Smooth muscle cell (in vitro differentiated cells): Measurements from ENCODE around the gene PTPRH. TPM values are rescaled to one million over a fixed set of nuclear protein-coding genes. Genes with fewer than 3 reads are reported as not detected.

Experiments
- DNase-seq: peaks from one replicate; lab custom pipeline; 2025; ENCODE audit not compliant: unreplicated experiment; lab: John Stamatoyannopoulos, UW
- H2AFZ ChIP-seq: fragments of 200-600 bp; sonication (generic); 2 replicates; pipeline ENCODE4 v1.6.0; 2016; ENCODE audit warnings: antibody characterized with exemption, low read depth, mild to moderate bottlenecking
- H3F3A ChIP-seq: fragments of 200-600 bp; sonication (generic); 2 replicates; pipeline ENCODE4 v1.6.0; 2017; ENCODE audit warnings: antibody characterized with exemption, low read depth
- H3K27ac ChIP-seq: fragments of 200-600 bp; sonication (generic); 2 replicates; pipeline ENCODE4 v1.5.1; 2016; ENCODE audit warnings: low read depth, mild to moderate bottlenecking
- H3K27me3 ChIP-seq: fragments of 200-600 bp; sonication (generic); 2 replicates; pipeline ENCODE4 v1.6.1; 2016; ENCODE audit warnings: low read depth, mild to moderate bottlenecking
- H3K36me3 ChIP-seq: fragments of 200-600 bp; sonication (generic); 2 replicates; pipeline ENCODE4 v1.5.1; 2016; ENCODE audit warnings: low read depth
- H3K4me1 ChIP-seq: fragments of 200-600 bp; sonication (generic); 2 replicates; pipeline ENCODE4 v1.5.1; 2016; ENCODE audit warnings: low read depth
- H3K4me2 ChIP-seq: fragments of 200-600 bp; sonication (generic); 2 replicates; pipeline ENCODE4 v1.6.0; 2016; ENCODE audit warnings: mild to moderate bottlenecking
- H3K4me3 ChIP-seq: fragments of 200-600 bp; sonication (generic); 2 replicates; pipeline ENCODE4 v1.5.1; 2016; ENCODE audit warnings: mild to moderate bottlenecking
- H3K79me2 ChIP-seq: fragments of 200-600 bp; sonication (generic); 2 replicates; pipeline ENCODE4 v1.6.0; 2016; ENCODE audit warnings: low read depth, mild to moderate bottlenecking
- H3K9ac ChIP-seq: fragments of 200-600 bp; sonication (generic); 2 replicates; pipeline ENCODE4 v1.6.0; 2016; ENCODE audit warnings: low read depth
- H3K9me3 ChIP-seq: fragments of 200-600 bp; sonication (generic); replicated peaks from 2 replicates; pipeline ENCODE4 v1.5.1; 2016; ENCODE audit warnings: low read depth
- H4K20me1 ChIP-seq: fragments of 200-600 bp; sonication (generic); 2 replicates; pipeline ENCODE4 v1.6.0; 2016; ENCODE audit warnings: low read depth
- WGBS: methylation state at CpG from one replicate; pipeline ENCODE4 v1.1.7; 2016; ENCODE audit warnings: low lambda C conversion rate; 5-methylcytosine and 5-hydroxymethylcytosine counted together
- polyA plus RNA-seq: library from polyadenylated mRNA; unstranded; fragments of >200 nt; fragmentation: Nextera tagmentation; extraction: Ambion mirVana; gene quantifications from 2 replicates; pipeline ENCODE4 v1.2.1, GENCODE V29; 2016
- total RNA-seq: library from RNA; depleted of rRNA; stranded (reverse); fragments of >200 nt; gene quantifications from 2 replicates; pipeline ENCODE4 v1.2.3, GENCODE V29; 2014
- TF ChIP-seq, protein P1 (sequence below): fragments of 200-600 bp; sonication (generic); IDR thresholded peaks from 2 replicates; pipeline ENCODE4 v1.5.1; 2017; ENCODE audit warnings: borderline replicate concordance, mild to moderate bottlenecking, antibody characterized with exemption; ENCODE audit not compliant: insufficient read depth, poor library complexity, severe bottlenecking

Gene PTPRH
- total and polyA plus RNA-seq, 2 experiments from 2014 or later: 0.18 TPM; not detected in 1

- Histone ChIP-seq H3F3A (no peaks in the 10 kb centered on the region), H3K4me3 (no peak overlapping the region), H3K9me3 (no peaks in the 10 kb centered on the region), H3K36me3 (no peaks in the 10 kb centered on the region), H3K9ac (no peak overlapping the region), H3K27me3 (no peaks in the 10 kb centered on the region), H2AFZ (no peak overlapping the region), H3K27ac (no peak overlapping the region), H3K4me1 (no peaks in the 10 kb centered on the region), H3K4me2 (no peak overlapping the region), H4K20me1 (peaks cover 35% of the 10 kb centered on the region), H3K79me2 (no peaks in the 10 kb centered on the region)
- DNase-seq: no peak
- 98% methylated on average over 18 of the region's 18 CpGs for WGBS
- TF ChIP-seq, protein P1, sequence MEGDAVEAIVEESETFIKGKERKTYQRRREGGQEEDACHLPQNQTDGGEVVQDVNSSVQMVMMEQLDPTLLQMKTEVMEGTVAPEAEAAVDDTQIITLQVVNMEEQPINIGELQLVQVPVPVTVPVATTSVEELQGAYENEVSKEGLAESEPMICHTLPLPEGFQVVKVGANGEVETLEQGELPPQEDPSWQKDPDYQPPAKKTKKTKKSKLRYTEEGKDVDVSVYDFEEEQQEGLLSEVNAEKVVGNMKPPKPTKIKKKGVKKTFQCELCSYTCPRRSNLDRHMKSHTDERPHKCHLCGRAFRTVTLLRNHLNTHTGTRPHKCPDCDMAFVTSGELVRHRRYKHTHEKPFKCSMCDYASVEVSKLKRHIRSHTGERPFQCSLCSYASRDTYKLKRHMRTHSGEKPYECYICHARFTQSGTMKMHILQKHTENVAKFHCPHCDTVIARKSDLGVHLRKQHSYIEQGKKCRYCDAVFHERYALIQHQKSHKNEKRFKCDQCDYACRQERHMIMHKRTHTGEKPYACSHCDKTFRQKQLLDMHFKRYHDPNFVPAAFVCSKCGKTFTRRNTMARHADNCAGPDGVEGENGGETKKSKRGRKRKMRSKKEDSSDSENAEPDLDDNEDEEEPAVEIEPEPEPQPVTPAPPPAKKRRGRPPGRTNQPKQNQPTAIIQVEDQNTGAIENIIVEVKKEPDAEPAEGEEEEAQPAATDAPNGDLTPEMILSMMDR: no peak
Observed at GRCh38 chr19:55229145-55229788, 20.0 kb upstream of the PTPRH start.

DNA sequence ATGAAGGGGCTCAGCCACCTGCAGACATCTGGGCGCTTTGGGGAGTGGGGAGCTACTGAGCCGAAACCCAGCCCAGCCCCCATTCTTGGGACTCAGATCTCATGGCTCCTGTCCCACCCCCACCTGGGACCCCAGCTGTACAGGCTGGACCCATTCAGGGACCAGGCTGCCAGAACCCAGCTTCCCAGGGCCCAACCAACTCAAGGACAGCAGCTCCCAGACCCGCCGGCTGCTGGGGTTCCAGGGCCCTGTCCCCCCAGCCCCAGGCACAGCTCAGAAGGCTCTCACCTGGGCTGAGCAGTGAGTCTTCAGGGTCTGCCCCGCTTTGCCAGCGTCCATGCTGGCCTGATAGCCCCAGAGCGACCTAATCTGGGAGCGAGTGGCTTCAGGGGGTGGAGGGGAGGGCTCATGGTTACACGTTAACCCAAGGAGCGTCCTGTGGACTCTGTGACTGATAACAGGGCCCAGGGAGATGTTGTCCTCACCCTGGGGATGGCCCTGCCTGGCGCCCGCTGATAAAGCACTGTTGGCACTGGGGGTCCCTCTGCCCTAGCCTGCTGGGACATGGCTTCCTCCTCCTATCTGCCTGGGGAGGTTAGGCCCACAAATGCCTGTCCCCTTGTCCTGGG, 19.2 kb upstream of the PTPRH start, which contains the start of gene TMEM86B:
TSS of gene TMEM86B (minus strand) at position 361 of the 629 bp plus-strand sequence. CDS start at position 339, 22 bp downstream.
- Histone ChIP-seq H3K4me1 (no peaks in the 10 kb centered on the region), H3K9me3 (no peaks in the 10 kb centered on the region), H4K20me1 (peaks cover 28% of the 10 kb centered on the region), H3K4me3 (no peak within 1 kb of the TSS), H2AFZ (no peak within 1 kb of the TSS), H3F3A (no peaks in the 10 kb centered on the region), H3K36me3 (no peaks in the 10 kb centered on the region), H3K79me2 (no peaks in the 10 kb centered on the region), H3K27ac (no peak within 1 kb of the TSS), H3K27me3 (no peaks in the 10 kb centered on the region), H3K4me2 (no peak within 1 kb of the TSS), H3K9ac (no peak within 1 kb of the TSS)
- TF ChIP-seq, protein P1: no peak
- DNase-seq: no peak
- 90% methylated on average over 12 of the region's 12 CpGs for WGBS

GRCh38 chr19:55228015-55228391, 18.7 kb upstream of the PTPRH start:
- no peaks in the 10 kb centered on the region for H3F3A ChIP-seq
- no peak overlapping the region for H3K9ac ChIP-seq
- TF ChIP-seq, protein P1: no peak
- 80% methylated on average over 17 of the region's 17 CpGs for WGBS
- no peak overlapping the region for H3K27ac ChIP-seq
- H4K20me1 ChIP-seq: peaks cover 23% of the 10 kb centered on the region
- no peaks in the 10 kb centered on the region for H3K27me3 ChIP-seq
- H3K4me2 ChIP-seq: no peak overlapping the region
- H3K79me2 ChIP-seq: no peaks in the 10 kb centered on the region
- DNase-seq: no peak
- no peaks in the 10 kb centered on the region for H3K9me3 ChIP-seq
- H3K4me1 ChIP-seq: no peaks in the 10 kb centered on the region
- H3K36me3 ChIP-seq: no peaks in the 10 kb centered on the region
- H3K4me3 ChIP-seq: no peak overlapping the region
- no peak overlapping the region for H2AFZ ChIP-seq
